NB4 (cell line): Measurements from ENCODE around the gene PSMC4.

Experiments
- POLR2A ChIP-seq: IDR thresholded peaks from 2 replicates; pipeline ENCODE4 v1.6.1; 2011; ENCODE audit warnings: mild to moderate bottlenecking; ENCODE audit not compliant: insufficient read length; ENCODE audit errors: extremely low read depth
- TF ChIP-seq, protein P1 (sequence below): IDR thresholded peaks from one replicate; pipeline ENCODE4 v1.5.1; 2012; ENCODE audit warnings: low read depth, low read length

DNA sequence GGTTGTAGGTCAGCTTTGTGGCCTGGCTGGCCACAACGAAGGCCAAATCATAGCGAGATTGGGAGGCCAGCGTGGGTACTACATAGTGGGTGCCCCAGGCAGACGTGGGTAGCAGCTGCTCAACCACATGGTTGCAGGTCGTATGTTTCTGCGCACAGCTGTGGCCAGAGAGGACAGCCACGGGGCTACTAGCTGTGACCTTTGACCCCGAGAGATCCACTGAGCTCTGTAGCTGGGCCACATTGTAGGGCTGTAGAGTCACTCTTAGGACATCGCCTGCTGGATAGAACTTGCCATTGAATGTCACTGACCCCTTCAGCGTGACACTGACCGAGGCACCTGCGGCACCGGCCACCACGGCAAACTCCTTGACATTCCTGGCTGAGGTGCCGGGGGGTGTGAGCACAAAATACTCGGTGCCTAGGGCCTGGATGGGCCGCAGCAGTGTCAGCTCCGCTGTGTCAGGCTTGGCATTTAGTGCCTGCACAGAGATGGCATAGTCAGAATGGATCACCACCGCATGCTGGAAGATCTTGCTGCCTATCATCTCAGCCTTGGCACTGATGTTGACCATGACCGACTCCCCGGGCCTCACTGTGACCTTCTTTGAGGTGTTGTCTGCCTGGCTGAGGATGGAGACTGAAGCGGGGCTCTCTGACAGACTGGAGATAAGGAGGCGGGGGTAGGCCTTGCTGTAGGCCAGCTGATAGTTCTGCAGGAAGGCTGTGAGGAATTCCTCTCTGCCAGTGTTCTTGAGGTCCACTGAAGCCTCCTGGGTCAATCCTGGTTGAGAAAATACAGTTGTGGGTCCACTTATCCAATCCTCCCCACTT lies 43.2 kb upstream of the PSMC4 start:
- TF ChIP-seq, protein P1, sequence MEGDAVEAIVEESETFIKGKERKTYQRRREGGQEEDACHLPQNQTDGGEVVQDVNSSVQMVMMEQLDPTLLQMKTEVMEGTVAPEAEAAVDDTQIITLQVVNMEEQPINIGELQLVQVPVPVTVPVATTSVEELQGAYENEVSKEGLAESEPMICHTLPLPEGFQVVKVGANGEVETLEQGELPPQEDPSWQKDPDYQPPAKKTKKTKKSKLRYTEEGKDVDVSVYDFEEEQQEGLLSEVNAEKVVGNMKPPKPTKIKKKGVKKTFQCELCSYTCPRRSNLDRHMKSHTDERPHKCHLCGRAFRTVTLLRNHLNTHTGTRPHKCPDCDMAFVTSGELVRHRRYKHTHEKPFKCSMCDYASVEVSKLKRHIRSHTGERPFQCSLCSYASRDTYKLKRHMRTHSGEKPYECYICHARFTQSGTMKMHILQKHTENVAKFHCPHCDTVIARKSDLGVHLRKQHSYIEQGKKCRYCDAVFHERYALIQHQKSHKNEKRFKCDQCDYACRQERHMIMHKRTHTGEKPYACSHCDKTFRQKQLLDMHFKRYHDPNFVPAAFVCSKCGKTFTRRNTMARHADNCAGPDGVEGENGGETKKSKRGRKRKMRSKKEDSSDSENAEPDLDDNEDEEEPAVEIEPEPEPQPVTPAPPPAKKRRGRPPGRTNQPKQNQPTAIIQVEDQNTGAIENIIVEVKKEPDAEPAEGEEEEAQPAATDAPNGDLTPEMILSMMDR = no peak
- no peak for TF ChIP-seq POLR2A
